ENCODE results near the gene ACTC1.

The ACTC1 gene

DNA sequence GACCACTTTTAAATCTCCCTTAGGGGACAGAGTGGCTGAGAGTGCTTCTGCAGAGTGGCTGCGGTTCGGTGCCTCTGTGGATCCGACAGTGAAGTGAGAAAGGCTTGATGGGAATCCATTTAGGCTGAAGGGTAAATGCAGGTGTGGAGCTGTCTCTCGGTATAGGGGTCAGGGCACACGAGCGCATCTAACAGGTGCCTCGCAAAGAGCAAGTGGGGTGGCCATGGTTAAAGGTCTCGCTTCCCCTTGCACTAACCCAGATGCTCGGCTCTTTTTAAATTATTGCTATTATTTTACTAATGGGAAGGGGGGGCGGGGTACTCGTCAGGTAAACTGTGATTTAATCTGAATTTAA lies 40.0 kb downstream of the ACTC1 start:
- no peak for FAIRE-seq

DNA sequence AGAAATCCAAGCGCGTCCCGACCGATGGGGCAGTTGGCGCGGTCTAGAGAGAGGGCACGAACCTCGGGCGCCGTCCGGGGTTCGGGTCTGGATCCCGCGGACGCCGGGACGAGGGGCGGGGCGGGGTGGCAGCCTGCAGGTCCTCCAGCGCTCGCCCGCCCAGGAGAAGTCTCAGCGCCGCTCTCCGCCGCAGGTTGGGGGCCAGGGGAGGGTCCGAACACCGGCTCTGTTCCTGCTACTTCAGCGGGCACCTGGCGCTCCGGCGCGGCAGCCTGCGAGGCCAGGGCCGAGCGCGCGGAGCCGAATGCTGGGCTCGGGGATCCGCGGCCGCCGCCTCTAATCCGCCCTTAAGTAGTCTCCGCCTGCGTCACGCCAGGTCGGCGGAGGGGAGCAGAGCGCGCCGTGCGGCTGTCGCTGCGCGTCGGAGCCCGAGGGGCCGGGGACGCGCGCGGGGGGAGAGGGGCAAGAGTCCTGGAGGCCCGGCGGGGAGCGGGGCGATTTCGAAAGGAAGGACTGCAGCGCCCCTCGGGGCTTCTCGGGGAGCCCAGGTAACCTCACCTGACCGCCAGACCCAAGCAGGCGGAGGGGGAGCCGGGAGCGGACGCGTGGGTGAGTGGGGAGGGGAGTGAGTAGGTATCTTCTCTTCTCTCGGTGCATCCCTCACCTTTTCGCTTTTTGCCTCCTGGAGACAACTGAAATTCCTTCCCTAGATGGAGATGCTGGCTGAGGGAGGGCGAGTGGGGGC lies 40.5 kb downstream of the ACTC1 start, which contains the start of gene GJD2:
Gene GJD2, minus strand, starts transcription at position 325 of the 745 bp plus-strand sequence. CDS start 510 bp downstream, outside the sequence.
- FAIRE-seq: no peak

DNA sequence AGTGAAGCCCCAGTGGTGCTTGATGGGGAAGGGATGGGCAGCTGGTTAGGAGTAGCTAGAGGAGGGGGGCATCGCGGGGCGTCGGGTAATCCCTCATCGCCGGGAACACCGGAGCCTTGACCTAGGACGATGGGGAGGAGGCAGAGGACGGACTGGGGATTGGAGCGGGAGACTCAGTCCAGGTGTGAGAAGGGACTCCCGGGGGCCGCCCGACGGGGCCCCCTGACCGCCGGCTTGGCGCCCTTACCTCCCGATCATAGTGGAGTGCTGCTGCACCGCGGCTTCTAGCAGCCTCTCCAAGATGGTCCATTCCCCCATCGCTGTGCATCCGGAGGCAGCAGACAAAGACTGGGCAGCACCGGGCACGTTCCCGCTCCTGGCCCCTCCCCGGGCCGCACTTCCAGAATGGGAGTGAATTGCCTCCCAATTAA lies 41.2 kb downstream of the ACTC1 start:
- FAIRE-seq: no peak

DNA sequence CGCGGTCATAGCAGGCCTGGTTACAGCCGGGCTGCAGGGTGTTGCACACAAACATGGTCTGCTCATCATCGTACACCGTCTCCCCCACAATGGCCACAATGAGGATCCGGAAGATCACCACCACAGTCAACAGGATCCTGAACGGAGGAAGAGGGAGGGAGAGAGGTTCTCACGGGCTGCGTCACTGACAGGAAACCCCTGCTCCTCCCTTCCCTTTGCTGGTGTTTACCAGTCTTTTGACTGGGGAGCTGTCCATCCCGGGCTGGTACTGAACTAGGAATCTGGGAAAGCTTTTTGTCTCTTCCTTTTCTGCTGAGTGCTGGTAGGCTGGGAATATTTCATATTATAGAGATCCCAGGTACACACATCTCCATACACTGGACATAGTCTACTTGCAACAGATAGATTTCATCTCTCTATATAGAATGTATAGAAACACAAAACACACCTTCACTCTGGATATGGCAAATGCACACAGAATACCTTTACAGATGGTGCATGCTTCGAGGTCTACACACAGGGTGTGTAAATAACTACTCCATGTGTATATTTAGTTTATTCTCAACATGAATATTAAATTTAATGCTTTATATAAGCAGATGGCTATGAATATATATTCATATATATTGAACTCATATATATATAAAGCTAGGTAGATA lies 42.0 kb downstream of the ACTC1 start:
- no peak for FAIRE-seq

DNA sequence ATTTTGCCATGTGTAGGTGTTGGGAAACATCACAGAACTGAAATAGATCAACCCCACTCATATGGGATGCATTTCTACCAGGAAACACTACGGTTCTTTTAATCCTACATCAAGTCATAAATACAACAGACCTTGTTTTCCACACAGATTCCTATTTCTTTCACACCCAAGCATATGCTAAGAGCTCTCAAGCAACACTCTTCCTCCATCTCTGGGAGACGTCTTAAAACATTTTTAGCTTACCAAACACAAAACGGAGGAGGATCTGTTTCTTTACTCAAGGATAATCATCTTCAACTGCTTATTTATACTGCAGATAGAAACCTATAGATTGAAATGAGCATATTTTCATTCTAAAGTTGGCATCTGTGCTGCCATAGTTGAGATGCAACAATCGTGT lies 45.7 kb downstream of the ACTC1 start:
- no peak for FAIRE-seq
